Endometrium (tissue), 2 donors: Measurements from ENCODE around the gene SLC43A2.
"Not testable (repeated sequence)": the region's sequence is repeated elsewhere in the genome, so short reads cannot be mapped to it uniquely, and the experiment has no call there.

Experiments
- FAIRE-seq: peaks from 2 replicates; lab custom pipeline; 2012; peaks lifted over from hg19 to GRCh38; lab: Jason Lieb, UNC
- donor health status: control.
- donor health status: control.

Gene SLC43A2

DNA sequence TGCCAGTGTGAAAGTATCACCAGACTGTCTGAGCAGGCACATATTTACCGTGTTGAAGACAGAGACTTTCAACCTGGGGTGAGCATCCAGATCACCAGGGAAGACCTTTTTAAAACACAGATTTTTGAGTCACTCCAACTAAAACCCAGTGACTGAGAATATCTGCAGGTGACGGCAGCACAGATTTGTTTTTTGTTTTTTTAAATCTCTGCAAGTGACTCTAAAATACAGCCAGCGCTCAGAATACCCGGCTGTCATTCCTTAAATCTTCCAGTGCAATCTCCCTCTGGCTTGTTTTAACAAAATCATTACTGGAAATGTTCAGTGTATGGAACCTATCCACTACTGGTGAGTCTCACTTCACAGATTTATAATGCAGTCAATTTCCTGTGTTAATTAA is 92.9 kb downstream of the SLC43A2 start:
- no peak for FAIRE-seq

DNA sequence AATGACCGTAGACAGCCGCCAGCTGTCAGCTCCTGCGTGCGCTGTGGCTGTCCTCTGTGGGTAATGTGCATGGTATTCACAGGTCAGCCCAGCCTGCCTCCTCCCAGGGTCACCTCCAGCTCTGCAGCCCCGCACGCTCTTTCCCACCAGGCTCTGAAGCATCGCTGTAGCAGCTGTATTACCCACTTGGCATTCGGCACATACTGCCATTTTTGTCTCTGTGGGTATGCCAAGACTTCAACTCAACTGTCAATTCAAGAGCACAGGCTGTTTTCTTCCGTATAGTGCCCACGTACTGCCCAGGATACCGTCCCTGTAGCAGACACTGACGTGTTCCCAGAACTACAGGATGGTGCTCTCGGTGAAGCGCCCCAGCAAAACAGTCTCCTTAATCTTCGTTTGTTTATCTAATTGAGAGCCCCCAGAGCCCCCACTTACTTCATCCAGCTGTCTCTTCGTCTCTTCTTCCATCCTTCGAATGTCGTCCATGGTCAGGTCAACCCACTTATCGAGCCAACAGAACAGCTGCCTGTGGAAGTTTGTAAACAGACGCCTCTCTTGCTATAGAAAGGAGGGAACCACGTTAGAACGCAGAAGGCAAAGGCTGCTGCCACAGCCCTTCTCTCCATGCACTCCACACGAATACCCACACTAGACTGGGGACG is 94.8 kb downstream of the SLC43A2 start:
- no peak for FAIRE-seq

DNA sequence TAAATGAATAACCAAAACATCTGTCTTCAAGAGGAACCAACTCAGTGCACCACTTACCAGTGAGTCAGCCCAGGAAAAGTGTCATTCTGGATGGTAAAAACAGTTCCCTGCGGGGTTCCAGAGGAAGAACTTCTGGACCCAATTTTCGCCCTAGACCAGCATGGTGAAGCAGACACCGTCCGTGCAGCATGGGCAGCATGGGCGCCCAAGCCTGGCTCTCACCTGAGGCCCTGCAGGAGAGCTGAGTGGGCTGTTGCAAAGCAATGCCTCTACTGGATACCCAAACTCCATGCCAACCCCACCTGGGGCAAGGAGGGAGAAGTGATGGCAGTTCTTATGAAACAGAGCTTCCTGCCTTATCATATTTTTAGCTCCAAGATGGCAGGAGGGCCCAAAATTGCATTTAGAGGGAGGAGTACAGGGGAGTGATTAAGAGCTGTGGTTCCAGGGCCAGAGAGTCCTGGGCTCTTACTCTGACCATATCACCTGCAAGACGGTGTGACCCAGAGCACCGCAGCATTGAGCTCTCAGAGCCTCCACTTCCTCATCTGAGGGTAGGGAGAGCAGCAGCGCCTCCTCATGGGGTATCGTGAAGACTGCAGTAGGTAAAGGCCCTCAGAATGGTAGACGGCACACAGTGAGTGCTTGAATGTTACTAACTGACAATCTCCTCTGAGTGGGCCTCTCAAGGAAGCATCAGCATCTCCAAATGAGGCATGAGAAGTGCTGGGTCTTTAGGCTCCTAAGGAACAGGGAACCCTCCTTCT is 95.6 kb downstream of the SLC43A2 start:
- FAIRE-seq = no peak

- no peak for FAIRE-seq
These were observed 98.8 kb downstream of the SLC43A2 start for GRCh38 chr17:1529863-1530262.

- FAIRE-seq = not testable (repeated sequence)
These were observed 101.8 kb downstream of the SLC43A2 start for GRCh38 chr17:1526876-1527275.

- FAIRE-seq = no peak
These were observed 106.0 kb downstream of the SLC43A2 start for GRCh38 chr17:1522626-1523025.

DNA sequence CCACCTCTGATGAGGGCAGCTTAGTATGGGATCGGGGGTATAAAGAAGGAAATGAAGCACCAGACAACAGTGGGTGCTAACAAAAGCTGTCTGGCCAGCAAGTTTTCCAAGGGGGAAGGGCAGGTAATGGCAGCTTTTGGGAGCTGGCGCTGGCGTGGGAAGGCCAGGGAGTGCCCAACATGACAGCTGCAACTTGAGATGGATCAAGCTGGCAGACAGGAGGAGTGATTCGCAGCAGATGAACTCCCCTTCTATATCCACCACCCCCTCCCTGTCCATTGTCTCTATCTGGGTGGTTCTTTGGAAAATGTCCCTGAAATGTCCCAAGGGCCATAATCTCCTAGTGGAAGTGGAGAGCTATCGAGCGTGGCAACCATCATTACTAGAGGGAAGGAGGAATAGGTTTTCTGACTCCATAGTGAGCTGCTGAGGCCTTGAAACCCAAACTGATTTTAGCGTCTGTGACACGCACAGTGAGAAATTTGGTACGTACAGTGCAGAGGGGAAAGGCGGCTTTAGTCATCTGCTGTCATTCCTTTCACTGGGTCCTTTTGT is 107.5 kb downstream of the SLC43A2 start:
- no peak for FAIRE-seq

GRCh38 chr17:1519678-1520077 is 109.0 kb downstream of the SLC43A2 start:
- no peak for FAIRE-seq
